GM18526 (cell line): ENCODE data around the gene OR10G7.

ENCODE experiments used
- POLR2A ChIP-seq: IDR thresholded peaks from 3 replicates; pipeline ENCODE4 v1.6.1; 2011; ENCODE audit not compliant: insufficient read length; ENCODE audit errors: extremely low read depth

Gene OR10G7

GRCh38 chr11:124041254-124041653, at the start of gene OR10G7:
Gene OR10G7 (minus strand): TSS chr11:124041325. CDS start chr11:124039001, 2,324 bp downstream.
- TF ChIP-seq POLR2A: no peak

GRCh38 chr11:124085997-124086846, 45.1 kb upstream of the OR10G7 start:
- TF ChIP-seq POLR2A: no peak

- TF ChIP-seq POLR2A: no peak
Measured at GRCh38 chr11:124085583-124085982, 44.5 kb upstream of the OR10G7 start.

- no peak for TF ChIP-seq POLR2A
Measured at GRCh38 chr11:124082371-124082770, 41.2 kb upstream of the OR10G7 start.

- no peak for TF ChIP-seq POLR2A
Measured at GRCh38 chr11:124081483-124081882, 40.4 kb upstream of the OR10G7 start.

GRCh38 chr11:124080327-124081001, 39.3 kb upstream of the OR10G7 start:
- TF ChIP-seq POLR2A: no peak

GRCh38 chr11:124079631-124080326, 38.7 kb upstream of the OR10G7 start:
- no peak for TF ChIP-seq POLR2A

- no peak for TF ChIP-seq POLR2A
Measured at GRCh38 chr11:124078591-124078990, 37.5 kb upstream of the OR10G7 start.

GRCh38 chr11:124077266-124077665, 36.1 kb upstream of the OR10G7 start:
- no peak for TF ChIP-seq POLR2A

GRCh38 chr11:124075841-124076651, 34.9 kb upstream of the OR10G7 start:
- no peak for TF ChIP-seq POLR2A

- no peak for TF ChIP-seq POLR2A
Measured at GRCh38 chr11:124075492-124075840, 34.3 kb upstream of the OR10G7 start.

- TF ChIP-seq POLR2A: no peak
Measured at GRCh38 chr11:124074554-124074953, 33.4 kb upstream of the OR10G7 start.

- TF ChIP-seq POLR2A: no peak
Measured at GRCh38 chr11:124072147-124072546, 31.0 kb upstream of the OR10G7 start.

GRCh38 chr11:124071623-124071948, 30.5 kb upstream of the OR10G7 start:
- no peak for TF ChIP-seq POLR2A
